Measurements from ENCODE around the gene SYNPO. TPM values are rescaled to one million over a fixed set of nuclear protein-coding genes. Genes with fewer than 3 reads are reported as not detected.

Gene SYNPO
- total and polyA plus RNA-seq, 7 donors, result 136 to 855 (median 628) TPM

- H3K27ac ChIP-seq, result peak overlapping the region; percentile 92
- no peaks in the 10 kb centered on the region for H3K27me3 ChIP-seq (ENCODE audit: insufficient read depth in 3 of 3, low read length in 2 of 3)
- H3K36me3 ChIP-seq (ENCODE audit: insufficient read depth in 1 of 2, low read depth in 1 of 2), result peaks cover 0 to 10% of the 10 kb centered on the region in 2 donors
- no peak for TF ChIP-seq CTCF (IDR thresholded peaks at IDR 0.05)
- H3K4me3 ChIP-seq, result peak overlapping the region; percentile 67
- DNase-seq, result peak; percentile 59 to 69
- H3K9me3 ChIP-seq, result no peaks in the 10 kb centered on the region
- peaks cover 47% of the 10 kb centered on the region for H3K4me1 ChIP-seq
- WGBS, 3 donors, result 16 to 28% (median 16%) methylated on average over 30 to 38 of the region's 38 CpGs
- intact Hi-C loops (cut with DNase I), result loop anchor here in 1 of 2 donors (5.0 kb wide), 1 partner anchor 110 kb away; no protein-coding TSS in a partner anchor
- ATAC-seq, result peak; percentile 9 to 21 (median 16)
These were observed 31.9 kb downstream of the SYNPO start for GRCh38 chr5:150672237-150672883.

GRCh38 chr5:150672884-150673275, 32.4 kb downstream of the SYNPO start:
- TF ChIP-seq CTCF (IDR thresholded peaks at IDR 0.05), result no peak
- H3K4me1 ChIP-seq, result peaks cover 43% of the 10 kb centered on the region
- peak overlapping the region; percentile 92 for H3K27ac ChIP-seq
- no peaks in the 10 kb centered on the region for H3K9me3 ChIP-seq
- 79 to 82% (median 81%) methylated on average over 7 of the region's 7 CpGs for WGBS, 3 donors
- no peak for ATAC-seq
- peaks cover 0 to 12% of the 10 kb centered on the region in 2 donors for H3K36me3 ChIP-seq (ENCODE audit: insufficient read depth in 1 of 2, low read depth in 1 of 2)
- intact Hi-C loops (cut with DNase I), result loop anchor here in 1 of 2 donors (5.0 kb wide), 1 partner anchor 111 kb away; no protein-coding TSS in a partner anchor
- DNase-seq, result no peak
- peak overlapping the region; percentile 67 for H3K4me3 ChIP-seq
- no peaks in the 10 kb centered on the region for H3K27me3 ChIP-seq (ENCODE audit: insufficient read depth in 3 of 3, low read length in 2 of 3)

- H3K27ac ChIP-seq, result peak overlapping the region; percentile 92
- H3K4me3 ChIP-seq, result no peak overlapping the region
- DNase-seq, result peak; percentile 70 to 81
- WGBS, 3 donors, result 34 to 62% (median 36%) methylated on average over 4 of the region's 4 CpGs
- H3K9me3 ChIP-seq, result no peaks in the 10 kb centered on the region
- no peak for TF ChIP-seq CTCF (IDR thresholded peaks at IDR 0.05)
- H3K4me1 ChIP-seq, result peaks cover 43% of the 10 kb centered on the region
- peaks cover 0 to 24% of the 10 kb centered on the region in 2 donors for H3K36me3 ChIP-seq (ENCODE audit: insufficient read depth in 1 of 2, low read depth in 1 of 2)
- no peak for ATAC-seq
- intact Hi-C loops (cut with DNase I), result loop anchor here in 1 of 2 donors (5.0 kb wide), 1 partner anchor 112 kb away; no protein-coding TSS in a partner anchor
- no peaks in the 10 kb centered on the region for H3K27me3 ChIP-seq (ENCODE audit: insufficient read depth in 3 of 3, low read length in 2 of 3)
These were observed 33.9 kb downstream of the SYNPO start for GRCh38 chr5:150674341-150674821.

- ATAC-seq (no peak), DNase-seq (no peak)
- H3K4me1 ChIP-seq, result peaks cover 43% of the 10 kb centered on the region
- TF ChIP-seq CTCF (IDR thresholded peaks at IDR 0.05), result no peak
- H3K4me3 ChIP-seq, result no peak overlapping the region
- 80 to 84% (median 80%) methylated on average over 6 of the region's 6 CpGs for WGBS, 3 donors
- no peaks in the 10 kb centered on the region for H3K27me3 ChIP-seq (ENCODE audit: insufficient read depth in 3 of 3, low read length in 2 of 3)
- H3K9me3 ChIP-seq, result no peaks in the 10 kb centered on the region
- H3K27ac ChIP-seq, result peak overlapping the region; percentile 92
- intact Hi-C loops (cut with DNase I), result no loop called here
- H3K36me3 ChIP-seq (ENCODE audit: insufficient read depth in 1 of 2, low read depth in 1 of 2), result peaks cover 0 to 29% of the 10 kb centered on the region in 2 donors
These were observed 34.6 kb downstream of the SYNPO start for GRCh38 chr5:150675069-150675468.
